CD4-positive, alpha-beta T cell treated with Interleukin-4 for 4 hours (primary cell): ENCODE measurements around the gene DHRS1.
A peak's percentile ranks its signal among the peaks of the same experiment; 100 is the strongest.

Experiments used
- DNase-seq: peaks from one replicate; pipeline ENCODE4 v3.0.0-alpha.2; 2020

DHRS1 gene

DNA sequence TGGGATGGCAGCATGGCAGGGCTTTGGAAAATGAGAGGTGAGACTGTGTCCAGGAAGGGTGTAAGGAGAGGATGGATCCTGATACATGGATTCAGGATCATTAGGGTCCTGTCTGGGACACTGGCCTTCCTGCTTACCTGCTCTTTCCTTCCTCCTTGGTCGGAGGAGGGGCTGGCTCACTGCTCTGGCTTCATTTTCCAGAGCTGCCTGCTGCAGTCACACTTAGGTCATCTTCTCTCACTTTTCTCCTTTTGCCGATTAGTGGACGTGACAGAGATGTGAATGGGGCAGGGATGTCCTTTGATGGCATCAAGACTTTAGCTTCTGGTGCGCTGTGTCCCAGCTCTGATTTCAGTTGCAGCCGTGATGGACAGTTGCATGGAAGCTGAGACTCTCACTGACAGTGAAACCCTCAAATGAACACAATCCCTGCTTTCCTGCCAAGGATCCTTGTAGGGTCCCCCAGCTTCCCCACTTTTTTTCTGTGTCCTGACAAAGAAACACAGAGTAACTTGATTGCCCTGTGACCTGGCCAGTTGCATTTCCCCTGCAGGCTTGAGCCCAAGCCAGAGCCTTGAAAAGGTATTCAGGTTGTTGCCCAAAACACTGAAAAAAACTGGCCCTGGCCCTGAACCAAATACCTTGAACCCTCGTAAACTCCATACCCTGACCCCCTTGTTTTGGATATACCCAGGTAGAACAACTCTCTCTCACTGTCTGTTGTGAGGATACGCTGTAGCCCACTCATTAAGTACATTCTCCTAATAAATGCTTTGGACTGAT lies 9.0 kb upstream of the DHRS1 start:
- DNase-seq = no peak

DNA sequence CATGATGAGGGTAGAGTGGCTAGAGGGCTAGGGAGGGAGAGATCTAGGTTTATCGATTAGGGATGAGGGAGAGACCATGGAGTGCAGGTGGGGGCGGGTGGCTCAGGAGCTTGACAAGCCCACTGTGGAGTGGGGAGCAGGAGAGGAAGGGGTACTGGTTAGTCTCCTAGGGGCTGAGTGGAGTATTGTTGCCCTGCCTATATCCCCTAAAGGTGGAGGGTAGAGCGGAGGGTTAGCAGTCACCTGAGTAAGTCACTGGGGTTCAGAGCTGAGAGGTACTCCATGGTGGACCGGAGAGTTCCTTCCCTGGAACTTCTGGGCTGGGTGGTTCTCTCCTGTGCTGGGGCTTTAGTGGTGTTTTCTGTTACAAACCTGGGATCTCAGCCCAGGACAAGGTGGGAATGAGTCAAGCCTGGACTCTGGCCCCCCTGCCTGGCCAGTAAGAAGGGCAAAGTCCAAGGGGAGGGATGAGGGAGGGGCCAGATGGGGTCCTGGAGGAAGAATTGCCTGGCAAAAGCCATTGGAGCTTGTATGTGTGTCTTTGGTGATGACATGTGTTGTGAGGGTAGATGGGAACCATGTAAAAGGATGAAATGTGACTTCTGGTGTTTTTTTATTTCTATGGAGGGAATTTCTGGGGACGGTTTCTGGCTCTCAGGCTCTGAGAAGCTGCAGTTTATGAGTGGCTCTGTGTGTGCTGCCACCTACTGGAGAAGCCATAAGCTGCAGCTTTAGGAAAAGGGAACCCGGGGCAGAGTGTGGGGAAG lies 8.2 kb upstream of the DHRS1 start, which contains the start of gene CIDEB:
CIDEB (minus strand) TSS at position 403 of the 767 bp plus-strand sequence; CDS start at position 284, 119 bp downstream.
- DNase-seq = peak; percentile 72

DNA sequence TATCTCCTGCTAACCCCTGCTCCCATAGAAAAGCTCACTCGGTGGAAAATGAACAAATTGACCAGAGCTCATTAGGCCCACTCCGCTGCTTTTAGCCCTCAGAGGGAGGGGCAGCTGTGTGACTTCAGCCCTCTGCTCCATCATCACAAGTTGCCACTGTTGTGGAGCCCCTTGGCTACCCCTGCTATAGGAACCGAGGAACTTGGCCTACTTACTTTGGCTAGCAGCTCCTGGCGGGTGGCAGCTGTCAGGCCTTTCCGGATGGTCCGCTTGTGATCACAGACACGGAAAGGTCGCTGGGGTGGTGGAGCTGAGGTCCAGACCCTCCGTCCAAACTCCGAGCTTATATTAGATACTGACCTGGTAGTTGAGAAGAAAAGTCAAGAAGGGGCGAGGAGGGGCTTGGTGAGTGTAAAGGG lies 7.6 kb upstream of the DHRS1 start:
- no peak for DNase-seq

DNA sequence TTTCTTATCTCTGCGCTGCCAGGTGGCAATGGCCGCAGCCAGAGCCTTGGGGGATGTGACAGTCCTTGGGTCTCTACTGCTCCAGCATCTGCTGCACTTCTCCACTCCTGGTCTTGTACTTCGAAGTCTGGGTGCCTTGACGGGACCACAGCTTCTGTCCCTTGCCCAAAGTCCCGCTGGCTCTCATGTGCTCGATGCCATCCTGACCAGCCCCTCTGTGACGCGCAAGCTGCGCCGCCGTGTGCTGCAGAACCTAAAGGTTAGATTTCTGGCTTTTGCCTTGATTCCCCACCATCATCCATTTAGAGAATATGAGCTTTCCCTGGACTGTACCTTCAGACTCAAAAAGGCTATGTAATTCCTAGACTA lies 4.4 kb upstream of the DHRS1 start:
- no peak for DNase-seq

DNA sequence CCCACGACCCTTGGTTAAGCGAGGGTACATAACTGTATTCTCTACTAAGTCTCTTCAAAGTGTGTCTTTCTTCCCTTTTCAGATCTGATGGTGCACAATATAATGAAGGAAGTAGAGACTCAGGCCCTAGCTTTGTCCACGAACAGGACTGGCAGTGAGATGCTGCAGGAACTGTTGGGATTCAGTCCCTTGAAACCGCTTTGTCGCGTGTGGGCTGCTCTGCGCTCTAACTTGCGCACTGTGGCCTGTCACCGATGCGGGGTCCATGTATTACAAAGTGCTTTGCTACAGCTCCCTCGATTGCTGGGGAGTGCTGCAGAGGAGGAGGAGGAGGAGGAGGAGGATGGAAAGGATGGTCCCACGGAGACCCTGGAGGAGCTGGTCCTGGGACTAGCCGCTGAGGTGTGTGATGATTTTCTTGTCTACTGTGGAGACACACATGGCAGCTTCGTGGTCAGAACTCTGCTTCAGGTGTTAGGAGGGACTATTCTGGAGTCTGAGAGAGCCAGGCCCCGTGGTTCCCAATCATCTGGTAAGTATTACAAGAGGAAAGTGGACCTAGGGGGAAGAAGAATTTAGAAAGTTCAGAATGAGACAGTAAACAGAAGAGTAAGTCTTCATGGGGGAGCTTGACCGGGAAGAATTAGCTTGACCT lies 873 bp upstream of the DHRS1 start:
- DNase-seq = no peak

DNA sequence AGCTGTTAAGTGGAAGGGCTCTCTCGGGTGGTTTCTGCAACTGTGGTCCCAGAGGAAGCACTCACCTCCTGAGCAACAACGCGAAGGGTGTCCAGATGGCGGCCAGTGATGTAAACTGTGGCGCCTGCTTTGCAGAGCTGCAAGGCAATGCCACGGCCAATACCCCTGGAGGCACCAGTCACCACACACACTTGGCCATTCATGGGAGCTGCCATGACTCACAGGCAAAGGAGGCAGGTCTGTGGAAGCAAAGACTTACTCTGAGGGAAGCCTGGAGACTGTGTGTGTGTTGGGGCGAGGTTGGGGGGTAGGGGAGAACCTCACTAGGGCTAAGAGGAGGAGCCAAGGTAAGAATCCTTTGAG lies 707 bp downstream of the DHRS1 start:
- no peak for DNase-seq

DNA sequence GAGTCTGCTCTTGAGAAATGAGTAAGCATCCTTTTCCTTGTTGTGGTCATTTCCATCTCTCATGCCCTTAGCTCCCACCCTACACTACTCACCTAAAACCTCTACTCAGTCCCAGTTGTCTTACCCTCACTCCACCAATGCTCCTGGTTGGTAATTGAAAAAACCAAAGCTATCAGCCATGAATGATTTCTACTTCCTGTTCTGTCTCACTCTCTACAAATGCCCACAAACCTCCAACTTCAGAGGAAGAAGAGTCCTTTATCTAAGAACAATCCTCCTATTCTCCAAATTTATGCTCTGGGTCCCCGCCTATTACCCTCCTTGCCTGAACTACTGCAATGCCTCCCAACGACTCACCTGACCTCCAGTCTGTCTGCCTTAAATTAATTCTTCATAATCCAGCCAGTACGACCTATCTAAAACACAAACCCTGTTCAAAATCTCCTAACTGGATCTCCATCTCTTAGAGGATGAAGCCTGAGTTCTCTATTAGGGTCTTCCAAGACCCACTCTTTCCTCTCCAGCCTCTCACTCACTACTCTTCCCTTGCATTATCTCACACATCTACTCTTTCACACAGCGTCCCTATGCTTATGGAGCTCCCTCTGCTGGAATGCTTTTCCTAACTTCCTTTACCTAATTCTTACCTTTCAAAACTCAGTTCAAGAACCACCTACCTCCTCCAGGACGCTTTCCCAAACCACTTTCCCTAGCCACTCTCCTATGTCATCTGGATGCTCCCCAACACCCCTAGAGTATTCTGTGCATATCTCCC lies 2.2 kb downstream of the DHRS1 start:
- DNase-seq = no peak

DNA sequence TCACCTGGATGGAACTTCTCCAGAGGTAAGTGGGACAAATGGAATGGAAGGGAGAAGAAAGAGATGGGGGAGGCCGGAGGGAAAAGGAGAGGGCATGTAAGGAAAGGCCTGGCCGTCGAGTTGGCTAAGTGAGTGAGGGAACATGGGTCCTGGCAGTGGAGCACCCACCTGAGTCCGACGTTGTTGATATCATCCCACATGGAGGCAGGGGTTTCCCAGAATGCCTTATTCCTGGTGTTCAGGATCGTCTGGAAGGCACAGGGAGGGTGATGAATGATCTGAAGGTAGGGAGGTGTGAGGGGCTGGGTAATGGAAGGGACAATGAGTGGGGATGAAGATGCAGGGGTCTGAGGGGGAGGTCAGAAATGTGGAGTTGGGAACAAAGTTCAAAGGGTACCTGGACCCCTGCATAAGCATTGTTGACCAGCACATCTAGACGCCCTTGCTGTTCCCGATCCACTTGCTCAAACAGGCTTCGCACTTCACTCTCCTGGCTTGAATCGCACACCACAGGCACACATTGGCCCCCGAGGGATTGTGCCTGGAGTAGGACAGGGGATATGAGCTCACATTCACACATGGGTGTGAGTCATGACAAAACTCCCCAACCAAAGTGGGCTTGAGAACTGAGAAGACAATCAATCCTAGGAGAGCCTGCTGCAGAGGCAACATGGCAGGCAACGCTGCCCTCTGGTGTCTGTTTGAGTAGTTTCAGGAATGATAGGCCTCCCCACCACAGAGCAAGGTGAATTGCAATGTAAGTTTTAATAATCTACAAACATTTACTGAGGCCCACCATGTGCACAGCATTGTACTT lies 3.0 kb downstream of the DHRS1 start:
- peak; percentile 87 for DNase-seq

DNA sequence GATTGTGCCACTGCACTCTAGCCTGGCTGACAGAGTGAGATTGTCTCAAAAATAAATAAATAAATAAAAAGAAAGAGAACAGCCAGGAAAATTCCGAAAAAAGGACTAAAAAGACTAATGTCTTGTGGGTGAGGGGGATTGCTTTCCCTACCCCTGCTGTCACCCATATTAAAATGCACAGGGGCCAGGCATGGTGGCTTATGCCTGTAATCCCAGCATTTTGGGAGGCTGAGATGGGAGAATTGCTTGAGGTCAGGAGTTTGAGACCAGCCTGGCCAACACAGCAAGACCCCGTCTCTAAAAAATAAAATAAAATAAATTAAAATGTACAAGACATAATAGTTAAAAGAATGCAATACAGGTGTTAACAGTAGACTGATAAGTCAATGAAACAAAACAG lies 6.1 kb downstream of the DHRS1 start:
- DNase-seq = no peak

DNA sequence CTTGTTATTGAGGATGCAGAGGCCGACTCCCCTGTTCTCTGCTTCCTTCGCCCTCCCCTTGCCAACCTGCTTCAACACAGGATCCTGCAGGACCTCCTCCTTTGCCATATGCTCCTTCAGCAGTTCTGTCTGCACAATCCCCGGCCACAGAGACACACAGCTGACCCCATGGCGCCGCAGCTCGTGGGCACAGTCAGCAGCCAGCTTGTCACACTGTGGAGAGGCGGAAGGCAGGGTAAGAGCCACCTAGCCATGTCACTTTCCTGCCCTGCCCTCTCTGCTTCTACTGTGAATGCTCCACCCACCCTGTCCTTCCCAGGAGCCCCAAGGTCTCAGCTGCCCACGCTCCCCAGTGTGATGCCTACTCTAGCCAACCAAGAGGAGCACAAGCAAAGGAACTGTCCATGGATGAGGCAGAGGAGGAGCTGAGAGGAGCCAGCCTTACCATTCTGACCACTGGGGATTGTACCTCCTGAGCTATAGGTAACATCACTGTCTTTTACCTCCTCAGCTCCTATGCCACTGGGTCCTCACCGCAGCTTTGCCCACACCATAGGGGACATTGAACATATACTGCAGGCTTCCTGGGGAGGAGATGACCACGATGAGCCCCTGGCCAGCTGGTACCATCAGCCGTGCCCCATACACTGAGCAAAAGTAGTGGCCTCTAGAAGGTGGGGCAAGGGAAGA lies 7.3 kb downstream of the DHRS1 start:
- no peak for DNase-seq

DNA sequence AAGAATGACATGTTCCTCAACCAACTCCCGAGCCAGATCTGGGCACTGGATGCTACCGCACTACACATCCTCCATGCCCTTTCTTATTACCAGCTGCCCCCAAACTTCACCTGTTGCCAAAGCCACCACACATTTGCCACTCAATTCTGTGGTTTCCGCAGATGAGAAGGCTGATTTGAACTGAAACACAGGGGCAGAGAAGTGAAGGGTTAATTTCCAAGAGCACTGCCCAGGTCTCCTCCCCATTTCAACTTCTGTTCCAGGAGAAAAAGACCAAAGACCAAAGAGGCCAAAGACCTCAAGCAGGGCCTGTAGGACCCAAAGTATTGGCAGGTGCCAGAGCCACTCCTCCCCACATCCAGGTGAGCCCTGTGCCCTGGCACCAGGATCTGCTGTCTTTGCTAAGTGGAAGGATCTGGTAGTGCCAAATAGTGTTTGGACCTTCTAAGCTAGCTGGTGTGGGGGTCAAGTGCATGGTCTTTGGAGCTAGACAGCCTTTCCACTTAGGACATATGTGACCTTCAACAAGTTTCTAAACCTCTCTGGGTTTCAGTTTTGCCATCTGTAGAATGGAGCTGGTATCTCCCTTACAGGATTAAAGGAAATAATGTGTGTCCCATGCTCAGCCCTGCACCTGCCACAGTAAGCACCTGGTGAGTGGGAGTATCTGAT lies 8.0 kb downstream of the DHRS1 start:
- DNase-seq = no peak

DNA sequence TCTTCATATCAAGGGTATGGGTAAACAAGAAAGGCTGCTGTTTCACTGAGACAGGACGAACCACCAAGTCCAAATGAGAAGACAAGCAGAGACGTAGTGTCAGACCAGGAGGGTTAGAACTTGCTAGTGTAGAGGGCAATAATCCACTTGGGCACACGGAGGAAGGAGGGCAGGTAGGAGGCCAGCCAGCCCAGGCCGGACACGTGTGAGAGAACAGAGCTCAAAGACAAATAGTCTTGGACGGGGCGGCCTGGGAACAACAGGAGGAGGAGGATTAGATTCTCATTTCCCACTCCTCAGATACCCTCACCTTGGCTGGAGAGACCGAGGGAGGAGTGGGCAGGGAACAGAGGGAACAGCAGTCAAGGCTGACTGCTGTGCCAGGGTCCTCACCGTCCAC lies 8.8 kb downstream of the DHRS1 start:
- no peak for DNase-seq

DNA sequence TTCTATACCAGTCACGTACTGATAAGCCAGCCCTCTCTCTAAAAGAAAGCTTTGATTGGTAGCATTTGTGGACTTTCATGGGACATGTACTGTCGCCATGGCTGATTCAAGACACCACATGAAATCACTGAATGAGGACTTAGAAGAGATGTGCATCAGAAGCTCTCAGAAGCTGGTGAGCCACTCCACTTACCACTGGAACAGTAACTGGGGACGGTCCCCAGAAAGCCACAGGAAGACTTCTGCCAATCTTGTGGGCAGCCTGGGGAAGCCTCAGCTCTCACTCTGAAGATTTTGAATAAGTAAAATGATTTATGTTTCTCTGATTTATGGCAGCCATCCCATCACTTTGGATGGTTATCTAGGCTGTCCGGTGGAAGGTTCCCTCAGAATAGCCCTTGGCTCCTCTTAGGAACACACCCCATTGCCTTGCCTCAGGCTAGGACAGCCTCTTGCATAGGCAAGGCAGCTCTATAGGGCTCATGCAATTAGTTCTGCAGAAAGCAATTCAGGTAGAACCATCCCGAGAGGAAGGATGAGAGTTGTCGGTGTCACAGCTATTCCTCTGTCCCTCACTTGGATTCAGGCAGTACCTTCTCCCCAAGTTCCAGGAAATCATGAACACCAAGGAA lies 9.8 kb downstream of the DHRS1 start:
- no peak for DNase-seq

DNA sequence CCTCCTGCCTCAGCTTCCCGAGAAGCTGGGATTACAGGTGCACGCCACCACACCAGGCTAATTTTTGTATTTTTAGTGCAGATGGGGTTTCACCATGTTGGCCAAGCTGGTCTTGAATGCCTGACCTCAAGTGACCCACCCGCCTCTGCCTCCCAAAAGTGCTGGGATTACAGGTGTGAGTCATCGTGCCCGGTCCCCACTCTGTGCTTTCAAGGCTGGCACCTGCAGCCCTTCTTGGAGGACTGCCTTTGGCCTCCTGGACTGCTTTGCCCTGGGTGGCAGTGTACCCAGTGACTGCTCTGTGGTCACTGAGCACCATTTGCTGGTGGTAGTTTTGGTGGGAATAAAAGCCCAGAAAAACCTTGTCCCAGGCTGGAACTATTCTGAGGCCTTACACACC lies 12.6 kb downstream of the DHRS1 start:
- no peak for DNase-seq

DNA sequence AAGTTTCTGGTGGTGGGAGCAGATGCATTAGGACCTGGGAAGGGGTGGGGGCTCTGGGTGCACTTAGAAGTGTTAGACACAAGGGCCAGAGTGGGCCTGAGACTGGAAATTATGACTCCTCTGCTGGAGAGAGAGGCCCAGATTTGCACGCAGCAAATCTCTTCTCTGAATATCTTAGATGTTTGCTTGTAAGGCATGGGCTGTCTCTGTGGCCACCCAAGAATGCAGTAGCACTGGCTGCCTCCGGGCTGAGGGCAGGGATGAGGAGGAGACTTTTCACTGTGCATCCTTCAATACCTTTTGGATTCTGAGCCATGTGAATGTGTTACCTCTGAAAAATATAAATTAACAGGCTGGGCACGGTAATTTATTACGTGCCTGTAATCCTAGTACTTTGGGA lies 14.2 kb downstream of the DHRS1 start:
- DNase-seq = no peak

DNA sequence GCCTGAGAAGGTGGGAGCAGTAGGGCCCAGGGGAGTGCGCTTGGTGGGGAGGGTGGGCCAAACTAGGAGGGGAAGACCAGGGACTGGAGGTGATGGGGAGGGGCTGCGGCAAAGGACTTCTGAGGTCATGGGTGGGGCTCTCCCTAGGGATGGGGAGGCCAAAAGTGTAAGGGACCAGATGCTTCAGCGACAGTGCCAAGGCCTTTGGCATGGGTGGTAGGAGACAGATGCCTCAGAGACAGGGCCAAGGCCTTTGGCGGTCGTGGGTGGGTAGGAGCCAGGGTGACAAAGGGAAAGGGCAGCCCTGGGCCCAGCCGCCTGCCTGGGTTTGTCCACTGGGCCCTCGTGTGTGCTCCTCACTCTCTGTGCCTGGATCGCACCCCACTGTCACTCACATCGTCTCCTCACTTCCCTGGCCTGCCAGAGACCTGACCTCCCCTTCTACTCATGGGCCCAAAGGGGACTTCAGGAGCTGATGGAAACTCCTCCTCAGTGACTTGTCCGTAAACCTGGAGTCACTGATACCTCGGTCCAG lies 15.0 kb downstream of the DHRS1 start:
- no peak for DNase-seq

DNA sequence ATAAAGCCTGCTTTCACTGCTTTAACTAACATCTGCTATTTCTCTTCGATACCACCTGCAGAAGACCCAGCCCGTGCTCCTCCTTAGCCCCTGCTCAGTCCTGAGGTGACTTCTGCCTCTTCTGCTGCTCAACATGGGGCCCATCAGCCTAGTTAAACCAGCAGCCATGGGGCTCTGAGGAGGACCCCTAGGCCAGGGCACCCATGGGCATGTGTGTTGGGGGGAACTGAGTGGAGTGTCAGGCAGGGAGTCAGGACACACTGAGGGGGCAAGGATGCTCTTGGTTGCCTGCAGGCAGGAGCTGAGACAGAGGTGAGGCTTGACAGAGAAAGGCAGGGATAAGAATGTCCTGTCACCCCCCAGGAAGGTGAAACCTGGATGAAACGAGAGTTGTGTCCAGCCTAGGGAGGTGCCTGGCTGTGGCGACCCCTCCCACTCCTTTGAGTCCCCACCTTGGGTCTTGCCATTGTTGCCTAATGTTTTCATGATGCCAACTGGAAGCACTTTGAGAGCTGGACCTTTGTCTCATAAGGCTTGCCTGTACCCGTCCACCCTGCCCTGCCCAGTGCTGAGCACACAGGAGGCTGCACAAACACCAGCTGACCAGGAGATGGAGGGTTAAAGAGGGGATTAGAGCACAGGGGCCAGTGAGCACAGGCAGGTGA lies 15.7 kb downstream of the DHRS1 start:
- DNase-seq = no peak

DNA sequence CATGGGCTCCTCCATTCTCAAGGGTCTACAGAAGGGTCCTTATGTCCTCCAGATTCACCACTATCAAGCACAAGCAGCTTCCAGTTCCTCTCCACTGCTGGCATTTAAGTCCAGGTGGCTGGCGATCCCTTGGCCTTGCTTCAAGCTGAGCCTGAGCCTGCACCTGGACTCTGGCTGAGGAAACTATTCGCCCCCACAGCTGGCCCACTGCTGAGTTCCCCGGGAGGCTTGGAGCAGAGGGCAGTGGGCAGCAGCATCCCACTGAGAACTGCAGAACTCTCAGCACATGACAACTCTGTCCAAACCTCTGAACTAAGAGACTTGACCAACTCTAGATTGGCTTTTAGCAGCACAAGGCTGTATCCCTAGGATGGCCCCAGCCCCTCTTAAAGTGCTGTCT lies 16.8 kb downstream of the DHRS1 start:
- no peak for DNase-seq

DNA sequence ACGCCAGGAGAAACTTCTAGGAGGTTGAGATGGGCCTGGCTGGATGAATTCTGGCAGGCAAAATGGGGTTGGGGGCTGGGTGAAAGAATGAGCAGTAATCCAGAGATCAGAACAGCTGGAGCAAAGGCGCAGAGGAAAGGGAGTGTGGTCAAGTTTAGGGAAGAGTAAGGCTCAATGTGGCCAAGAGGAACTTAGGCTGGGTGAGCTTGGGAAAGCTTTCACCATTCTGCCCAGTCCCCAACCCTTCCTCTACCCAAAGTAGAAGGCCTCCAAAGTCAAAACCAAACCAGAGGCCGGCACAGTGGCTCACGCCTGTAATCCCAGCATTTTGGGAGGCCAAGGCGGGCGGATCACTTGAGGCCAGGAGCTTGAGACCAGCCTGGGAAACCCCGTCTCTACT lies 17.9 kb downstream of the DHRS1 start:
- no peak for DNase-seq
